ENCODE measurements around the gene NUBPL.

NUBPL gene

DNA sequence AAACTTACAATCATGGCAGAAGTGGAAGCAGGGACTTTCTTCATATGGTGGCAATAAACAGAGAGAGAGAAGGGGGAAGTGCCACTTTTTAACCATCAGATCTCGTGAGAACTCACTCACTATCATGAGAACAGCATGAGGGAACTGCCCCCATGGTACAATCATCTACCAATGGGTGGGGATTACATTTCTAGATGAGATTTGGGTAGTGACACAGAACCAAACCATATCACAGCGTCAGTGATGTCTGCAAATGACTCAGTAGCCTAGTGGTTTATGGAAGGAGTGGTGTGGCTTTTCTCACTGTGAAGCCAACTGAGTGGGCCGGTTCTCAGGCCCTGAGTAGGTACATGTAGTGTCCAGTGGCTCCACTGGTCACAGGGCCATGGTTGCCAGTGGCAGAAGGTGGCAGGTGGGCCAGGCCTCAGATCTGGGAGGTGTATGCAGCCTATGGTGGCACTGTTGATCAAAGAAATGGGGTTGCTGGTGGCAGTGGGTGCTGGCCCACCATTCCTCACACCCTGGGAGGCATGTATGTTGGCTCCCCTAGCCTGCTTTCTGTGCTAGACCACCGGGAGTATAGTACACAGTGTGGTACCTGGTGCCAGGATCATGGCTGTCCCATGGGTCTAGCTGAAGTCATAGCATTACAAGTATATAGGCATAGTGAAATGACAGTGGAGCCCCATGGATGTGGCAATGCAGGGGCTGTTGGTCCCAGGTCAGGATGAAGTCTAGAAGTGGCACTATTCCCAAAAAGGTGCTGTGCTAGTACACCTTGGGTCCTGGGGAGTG lies 191.9 kb downstream of the NUBPL start:
- Histone ChIP-seq H4K20me1 (ENCODE audit: insufficient read depth, low read length, poor library complexity, severe bottlenecking) (no peaks in the 10 kb centered on the region), H3K4me3 (ENCODE audit: low read length, poor library complexity, severe bottlenecking) (no peak overlapping the region), H2AFZ (ENCODE audit: low read length) (no peak overlapping the region), H3K4me2 (ENCODE audit: low read depth, low read length, poor library complexity, severe bottlenecking) (no peak overlapping the region), H3K27me3 (ENCODE audit: insufficient read depth, low read length, poor library complexity, severe bottlenecking) (no peaks in the 10 kb centered on the region), H3K4me1 (ENCODE audit: insufficient read depth, low read length, poor library complexity, severe bottlenecking) (no peaks in the 10 kb centered on the region), H3K79me2 (ENCODE audit: insufficient read depth, low read length) (no peaks in the 10 kb centered on the region), H3K36me3 (ENCODE audit: insufficient read depth, low read length) (no peaks in the 10 kb centered on the region), H3K9ac (ENCODE audit: low read depth, low read length, poor library complexity, severe bottlenecking) (no peak overlapping the region), H3F3A (ENCODE audit: low read depth) (no peaks in the 10 kb centered on the region), H3K9me2 (replicated peaks; ENCODE audit: low read depth, low read length) (no peaks in the 10 kb centered on the region), H3K9me3 (ENCODE audit: insufficient read depth, low read depth, low read length) (peaks cover 11% of the 10 kb centered on the region; the same call in 1 of the 2 replicates)
- TF ChIP-seq EZH2phosphoT487 (IDR thresholded peaks at IDR 0.05; ENCODE audit: borderline replicate concordance) = no peak
- TF ChIP-seq, protein P1, sequence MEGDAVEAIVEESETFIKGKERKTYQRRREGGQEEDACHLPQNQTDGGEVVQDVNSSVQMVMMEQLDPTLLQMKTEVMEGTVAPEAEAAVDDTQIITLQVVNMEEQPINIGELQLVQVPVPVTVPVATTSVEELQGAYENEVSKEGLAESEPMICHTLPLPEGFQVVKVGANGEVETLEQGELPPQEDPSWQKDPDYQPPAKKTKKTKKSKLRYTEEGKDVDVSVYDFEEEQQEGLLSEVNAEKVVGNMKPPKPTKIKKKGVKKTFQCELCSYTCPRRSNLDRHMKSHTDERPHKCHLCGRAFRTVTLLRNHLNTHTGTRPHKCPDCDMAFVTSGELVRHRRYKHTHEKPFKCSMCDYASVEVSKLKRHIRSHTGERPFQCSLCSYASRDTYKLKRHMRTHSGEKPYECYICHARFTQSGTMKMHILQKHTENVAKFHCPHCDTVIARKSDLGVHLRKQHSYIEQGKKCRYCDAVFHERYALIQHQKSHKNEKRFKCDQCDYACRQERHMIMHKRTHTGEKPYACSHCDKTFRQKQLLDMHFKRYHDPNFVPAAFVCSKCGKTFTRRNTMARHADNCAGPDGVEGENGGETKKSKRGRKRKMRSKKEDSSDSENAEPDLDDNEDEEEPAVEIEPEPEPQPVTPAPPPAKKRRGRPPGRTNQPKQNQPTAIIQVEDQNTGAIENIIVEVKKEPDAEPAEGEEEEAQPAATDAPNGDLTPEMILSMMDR (conservative IDR thresholded peaks at IDR 0.05; ENCODE audit: low read length) = no peak

DNA sequence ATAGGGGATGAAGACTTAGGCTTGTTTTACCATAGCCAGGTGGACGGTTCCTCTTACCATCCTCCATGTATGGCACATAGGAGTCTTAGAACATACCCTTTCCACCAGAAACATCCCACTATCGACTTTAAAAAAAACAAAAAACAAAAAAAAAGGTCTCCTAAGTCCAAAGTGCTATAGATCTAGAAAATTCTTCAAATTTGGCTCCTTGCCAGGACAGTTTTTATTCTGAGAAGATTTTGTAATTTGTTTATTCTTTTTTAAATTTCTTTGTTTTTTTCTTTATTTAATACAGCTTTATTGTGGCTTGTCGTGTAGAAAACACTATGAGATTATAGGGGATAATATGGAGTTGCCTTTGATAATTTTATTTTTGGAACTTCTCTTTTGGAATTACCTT lies 197.7 kb downstream of the NUBPL start:
- no peaks in the 10 kb centered on the region for H3K9me3 ChIP-seq (ENCODE audit: insufficient read depth, low read depth, low read length)
- no peaks in the 10 kb centered on the region for H3K36me3 ChIP-seq (ENCODE audit: insufficient read depth, low read length)
- no peaks in the 10 kb centered on the region for H3K9me2 ChIP-seq (replicated peaks; ENCODE audit: low read depth, low read length)
- H3F3A ChIP-seq (ENCODE audit: low read depth) = no peaks in the 10 kb centered on the region
- H4K20me1 ChIP-seq (ENCODE audit: insufficient read depth, low read length, poor library complexity, severe bottlenecking) = no peaks in the 10 kb centered on the region
- H3K27me3 ChIP-seq (ENCODE audit: insufficient read depth, low read length, poor library complexity, severe bottlenecking) = no peaks in the 10 kb centered on the region
- H3K9ac ChIP-seq (ENCODE audit: low read depth, low read length, poor library complexity, severe bottlenecking) = no peak overlapping the region
- no peaks in the 10 kb centered on the region for H3K79me2 ChIP-seq (ENCODE audit: insufficient read depth, low read length)
- H3K4me2 ChIP-seq (ENCODE audit: low read depth, low read length, poor library complexity, severe bottlenecking) = no peak overlapping the region
- TF ChIP-seq, protein P1 (conservative IDR thresholded peaks at IDR 0.05; ENCODE audit: low read length) = no peak
- TF ChIP-seq EZH2phosphoT487 (IDR thresholded peaks at IDR 0.05; ENCODE audit: borderline replicate concordance) = no peak
- H3K4me1 ChIP-seq (ENCODE audit: insufficient read depth, low read length, poor library complexity, severe bottlenecking) = no peaks in the 10 kb centered on the region
- H3K4me3 ChIP-seq (ENCODE audit: low read length, poor library complexity, severe bottlenecking) = no peak overlapping the region
- no peak overlapping the region for H2AFZ ChIP-seq (ENCODE audit: low read length)

DNA sequence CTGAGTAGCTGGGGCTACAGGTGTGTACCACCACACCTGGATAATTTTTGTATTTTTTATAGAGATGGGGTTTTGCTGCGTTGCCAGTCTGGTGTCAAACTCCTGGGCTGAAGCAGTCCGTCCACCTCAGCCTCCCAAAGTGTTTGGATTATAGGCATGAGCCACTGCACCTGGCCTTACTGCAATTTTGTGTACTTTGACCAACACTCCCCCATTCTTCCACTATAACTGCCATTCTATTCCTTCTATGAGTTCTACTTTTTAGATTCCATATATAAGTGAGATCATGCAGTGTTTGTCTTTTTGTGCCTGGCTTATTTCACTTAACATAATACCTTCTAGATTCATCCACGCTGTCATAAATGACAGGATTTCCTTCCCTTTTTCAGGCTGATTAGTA lies 199.1 kb downstream of the NUBPL start:
- Histone ChIP-seq H3K27me3 (ENCODE audit: insufficient read depth, low read length, poor library complexity, severe bottlenecking) (no peaks in the 10 kb centered on the region), H2AFZ (ENCODE audit: low read length) (no peak overlapping the region), H3K36me3 (ENCODE audit: insufficient read depth, low read length) (no peaks in the 10 kb centered on the region), H3K4me3 (ENCODE audit: low read length, poor library complexity, severe bottlenecking) (no peak overlapping the region), H3K4me1 (ENCODE audit: insufficient read depth, low read length, poor library complexity, severe bottlenecking) (no peaks in the 10 kb centered on the region), H3K9me2 (replicated peaks; ENCODE audit: low read depth, low read length) (no peaks in the 10 kb centered on the region), H3K4me2 (ENCODE audit: low read depth, low read length, poor library complexity, severe bottlenecking) (no peak overlapping the region), H3K9ac (ENCODE audit: low read depth, low read length, poor library complexity, severe bottlenecking) (no peak overlapping the region), H3F3A (ENCODE audit: low read depth) (no peaks in the 10 kb centered on the region), H3K79me2 (ENCODE audit: insufficient read depth, low read length) (no peaks in the 10 kb centered on the region), H3K9me3 (ENCODE audit: insufficient read depth, low read depth, low read length) (no peaks in the 10 kb centered on the region), H4K20me1 (ENCODE audit: insufficient read depth, low read length, poor library complexity, severe bottlenecking) (no peaks in the 10 kb centered on the region)
- TF ChIP-seq, protein P1 (conservative IDR thresholded peaks at IDR 0.05; ENCODE audit: low read length) = no peak
- no peak for TF ChIP-seq EZH2phosphoT487 (IDR thresholded peaks at IDR 0.05; ENCODE audit: borderline replicate concordance)
